Upper lobe of left lung (tissue), 4 donors: ENCODE measurements around the gene RARB.

ENCODE experiments used
- POLR2A ChIP-seq, 4 donors: fragments of 450-650 bp; IDR thresholded peaks; one replicate each; pipeline ENCODE4 v1.5.1; 2016 to 2017; ENCODE audit warnings: antibody characterized with exemption in 4 of 4, mild to moderate bottlenecking in 2 of 4
- POLR2AphosphoS5 ChIP-seq, 2 donors: sonication (generic); formaldehyde crosslinking; IDR thresholded peaks; one replicate each; pipeline ENCODE4 v1.5.1; 2017; ENCODE audit warnings: antibody characterized with exemption in 2 of 2
- TF ChIP-seq, protein P1 (sequence below), 6 experiments: fragments of 450-650 bp in 4 of 6; fragments of 200-600 bp in 2 of 6; sonication (generic) in 2 of 6; IDR thresholded peaks; one replicate each; pipeline ENCODE4 v1.5.1; 2016 to 2019; ENCODE audit warnings: antibody characterized with exemption in 6 of 6

GRCh38 chr3:25445731-25446130, 17.7 kb downstream of the RARB start:
- TF ChIP-seq POLR2A (IDR thresholded peaks at IDR 0.05) (no peak), POLR2AphosphoS5 (IDR thresholded peaks at IDR 0.05) (no peak)
- TF ChIP-seq, protein P1, sequence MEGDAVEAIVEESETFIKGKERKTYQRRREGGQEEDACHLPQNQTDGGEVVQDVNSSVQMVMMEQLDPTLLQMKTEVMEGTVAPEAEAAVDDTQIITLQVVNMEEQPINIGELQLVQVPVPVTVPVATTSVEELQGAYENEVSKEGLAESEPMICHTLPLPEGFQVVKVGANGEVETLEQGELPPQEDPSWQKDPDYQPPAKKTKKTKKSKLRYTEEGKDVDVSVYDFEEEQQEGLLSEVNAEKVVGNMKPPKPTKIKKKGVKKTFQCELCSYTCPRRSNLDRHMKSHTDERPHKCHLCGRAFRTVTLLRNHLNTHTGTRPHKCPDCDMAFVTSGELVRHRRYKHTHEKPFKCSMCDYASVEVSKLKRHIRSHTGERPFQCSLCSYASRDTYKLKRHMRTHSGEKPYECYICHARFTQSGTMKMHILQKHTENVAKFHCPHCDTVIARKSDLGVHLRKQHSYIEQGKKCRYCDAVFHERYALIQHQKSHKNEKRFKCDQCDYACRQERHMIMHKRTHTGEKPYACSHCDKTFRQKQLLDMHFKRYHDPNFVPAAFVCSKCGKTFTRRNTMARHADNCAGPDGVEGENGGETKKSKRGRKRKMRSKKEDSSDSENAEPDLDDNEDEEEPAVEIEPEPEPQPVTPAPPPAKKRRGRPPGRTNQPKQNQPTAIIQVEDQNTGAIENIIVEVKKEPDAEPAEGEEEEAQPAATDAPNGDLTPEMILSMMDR (IDR thresholded peaks at IDR 0.05): no peak
